Activated T-cell treated with anti-CD3 and anti-CD28 coated beads, Interleukin-2, amount 50 U/mL, for 72 hours (primary cell): ENCODE measurements around the gene STAT1. TPM values are rescaled to one million over a fixed set of nuclear protein-coding genes. Genes with fewer than 3 reads are reported as not detected.

Experiments used
- ATAC-seq, 2 donors: fragments of 150-1000 bp; cut with Tn5 transposase; replicated peaks in 1 of 2; 2 replicates each; pipeline ENCODE4 v1.10.0; 2021; ENCODE audit warnings: moderate library complexity in 2 of 2, mild to moderate bottlenecking in 1 of 2
- DNase-seq, 2 donors: peaks; one replicate each; pipeline ENCODE4 v3.0.0; 2021 to 2022; ENCODE audit warnings: mixed read lengths in 1 of 2
- H3K27ac Mint-ChIP-seq: one replicate; pipeline ENCODE4 v1.8.0; 2022; ENCODE audit warnings: mild to moderate bottlenecking, moderate library complexity, mixed read lengths
- H3K27me3 Mint-ChIP-seq: one replicate; pipeline ENCODE4 v1.8.0; 2022; ENCODE audit warnings: low read depth, mixed read lengths
- H3K36me3 Mint-ChIP-seq, 2 donors: one replicate each; pipeline ENCODE4 v1.8.0; 2022; ENCODE audit warnings: mixed read lengths in 2 of 2, mild to moderate bottlenecking in 1 of 2; ENCODE audit not compliant: insufficient read depth in 2 of 2
- H3K4me1 Mint-ChIP-seq: one replicate; pipeline ENCODE4 v1.8.0; 2022; ENCODE audit warnings: low read depth, mixed read lengths
- H3K4me3 Mint-ChIP-seq, 2 donors: one replicate each; pipeline ENCODE4 v1.8.0; 2022; ENCODE audit warnings: mild to moderate bottlenecking in 2 of 2, mixed read lengths in 2 of 2, moderate library complexity in 2 of 2
- H3K9me3 Mint-ChIP-seq, 2 donors: one replicate each; pipeline ENCODE4 v1.8.0; 2022; ENCODE audit warnings: mixed read lengths in 2 of 2
- total RNA-seq, 2 donors: library from RNA; stranded (reverse); gene quantifications; one replicate each; pipeline ENCODE4 v1.2.3, GENCODE V29; 2022

The STAT1 gene
- total RNA-seq, 2 donors from 2014 or later = 441 to 563 TPM

DNA sequence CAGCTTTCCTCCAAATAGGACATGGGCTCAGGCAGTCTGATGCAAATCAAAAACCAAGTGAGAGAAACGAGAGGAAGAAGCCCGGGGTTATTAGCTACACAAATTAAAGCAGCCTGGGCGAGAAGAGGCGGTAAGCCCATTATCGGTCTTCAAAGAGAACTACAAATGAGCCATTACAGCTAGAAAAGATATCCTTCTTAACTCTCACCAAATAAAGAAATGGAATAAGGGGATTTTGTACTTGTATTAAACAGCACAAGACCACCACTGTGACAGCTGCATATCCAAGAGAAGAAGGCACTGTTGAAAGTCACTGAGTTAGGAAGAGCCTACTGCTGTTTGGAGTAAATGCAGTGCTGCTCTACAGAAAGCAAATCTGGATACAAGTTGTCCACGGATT is 32.6 kb downstream of the STAT1 start:
- peaks cover 87% of the 10 kb centered on the region for H3K4me1 Mint-ChIP-seq
- no peak for ATAC-seq
- peaks cover 47 to 89% of the 10 kb centered on the region in 2 donors for H3K36me3 Mint-ChIP-seq
- H3K27me3 Mint-ChIP-seq = no peaks in the 10 kb centered on the region
- DNase-seq = no peak
- H3K27ac Mint-ChIP-seq = peak overlapping the region; percentile 73
- no peaks in the 10 kb centered on the region for H3K9me3 Mint-ChIP-seq
- no peak overlapping the region for H3K4me3 Mint-ChIP-seq

DNA sequence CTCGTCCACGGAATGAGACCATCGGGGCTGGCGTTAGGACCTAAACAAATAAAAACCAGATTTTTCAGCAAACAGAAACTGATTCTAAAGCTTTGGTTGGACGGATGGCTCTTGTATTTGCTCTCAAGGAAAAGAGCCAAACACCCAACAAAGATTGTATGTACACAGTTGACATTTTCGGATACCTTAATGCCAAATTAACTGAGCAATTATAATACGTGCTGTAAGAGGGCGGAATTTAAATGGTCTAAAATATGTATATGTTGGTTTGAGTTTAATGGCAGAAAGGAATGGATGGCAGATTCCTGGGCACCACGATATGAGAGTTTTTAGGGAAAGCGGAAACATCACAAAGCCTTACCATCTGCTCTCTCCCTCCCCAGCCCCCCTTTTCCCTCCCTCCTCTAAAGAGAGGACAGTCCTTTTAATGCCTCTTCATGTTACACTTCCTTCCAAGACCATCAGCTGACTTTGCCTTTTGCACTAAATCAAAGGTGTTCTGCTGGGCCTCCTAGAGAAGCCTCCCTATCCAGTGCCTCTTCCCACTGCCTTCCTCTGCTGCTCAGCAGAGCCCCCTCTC is 33.3 kb downstream of the STAT1 start:
- DNase-seq = no peak
- no peak overlapping the region for H3K4me3 Mint-ChIP-seq
- H3K27ac Mint-ChIP-seq = peak overlapping the region; percentile 88
- H3K27me3 Mint-ChIP-seq = no peaks in the 10 kb centered on the region
- peaks cover 81% of the 10 kb centered on the region for H3K4me1 Mint-ChIP-seq
- no peak for ATAC-seq
- H3K36me3 Mint-ChIP-seq = peaks cover 46 to 87% of the 10 kb centered on the region in 2 donors
- no peaks in the 10 kb centered on the region for H3K9me3 Mint-ChIP-seq

DNA sequence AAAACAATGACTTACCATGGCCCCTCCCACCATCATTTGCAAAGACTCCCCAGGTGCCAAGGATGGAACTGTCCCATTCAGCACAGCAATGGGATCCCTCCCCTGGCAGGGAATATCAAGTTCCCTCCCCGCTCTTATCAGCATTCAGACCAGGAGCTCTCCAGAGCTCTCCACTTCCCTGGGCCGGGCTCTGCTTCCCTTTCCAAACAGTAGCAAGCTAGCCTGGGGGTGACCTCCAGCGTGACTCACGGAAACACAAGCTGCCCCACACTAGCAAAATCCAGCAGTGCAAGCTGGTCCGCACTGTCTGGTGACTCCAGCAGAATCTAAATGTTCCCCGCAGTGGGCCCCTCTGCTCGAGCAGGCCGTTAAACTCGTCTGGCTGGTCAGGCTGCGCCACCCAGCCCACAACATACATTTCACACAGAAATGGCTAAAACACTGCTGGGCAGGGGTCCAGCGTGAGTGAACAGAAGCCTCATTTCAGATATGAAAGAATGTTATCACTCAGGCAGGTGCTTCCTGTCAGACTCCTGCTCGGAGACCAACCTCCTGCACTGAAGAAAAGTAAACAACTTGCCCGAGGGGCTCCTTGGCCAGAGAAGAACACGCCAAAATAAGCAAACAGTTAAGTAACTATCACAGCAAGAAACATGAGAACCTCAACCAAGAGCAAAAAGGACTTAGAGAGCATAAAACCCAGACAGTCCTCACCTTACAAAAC is 33.9 kb downstream of the STAT1 start:
- peaks cover 46 to 87% of the 10 kb centered on the region in 2 donors for H3K36me3 Mint-ChIP-seq
- ATAC-seq = no peak
- no peak overlapping the region for H3K4me3 Mint-ChIP-seq

DNA sequence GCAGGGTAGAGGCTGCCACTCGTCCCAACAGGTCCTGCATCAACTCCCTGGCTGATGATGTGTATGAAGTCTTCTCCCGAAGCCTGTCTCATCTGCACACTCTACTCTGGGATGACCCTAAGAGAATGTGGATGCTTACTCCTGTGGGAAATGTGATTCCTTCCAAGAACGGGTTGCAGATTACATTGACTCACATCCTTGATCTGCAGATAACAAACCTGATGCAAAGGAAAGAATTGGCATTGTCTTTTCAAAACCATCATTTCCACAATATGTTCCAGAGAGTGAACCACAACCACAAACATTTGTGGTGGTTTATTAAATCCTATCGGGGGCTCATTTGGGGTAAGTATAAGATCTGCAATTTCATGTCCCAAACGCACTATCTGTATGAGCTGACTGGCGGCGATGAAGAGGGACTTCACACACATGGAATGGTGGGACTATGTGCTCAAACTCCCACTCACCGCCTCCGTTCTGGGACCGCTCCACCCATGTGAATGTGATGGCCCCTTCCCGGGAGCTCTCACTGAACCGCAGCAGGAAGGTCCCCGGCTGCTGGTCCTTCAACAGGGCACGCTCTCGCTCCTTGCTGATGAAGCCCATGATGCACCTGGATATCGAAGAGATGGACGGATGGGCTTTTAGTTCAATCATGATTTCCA is 35.5 kb downstream of the STAT1 start:
- H3K36me3 Mint-ChIP-seq = peaks cover 47 to 87% of the 10 kb centered on the region in 2 donors
- peak overlapping the region; percentile 96 for H3K27ac Mint-ChIP-seq
- peaks cover 69% of the 10 kb centered on the region for H3K4me1 Mint-ChIP-seq
- ATAC-seq (no peak), DNase-seq (no peak)
- H3K4me3 Mint-ChIP-seq = no peak overlapping the region
- no peaks in the 10 kb centered on the region for H3K9me3 Mint-ChIP-seq
- H3K27me3 Mint-ChIP-seq = no peaks in the 10 kb centered on the region

More for the DNA sequence above, 33.9 kb downstream of the STAT1 start:
- H3K4me1 Mint-ChIP-seq = peaks cover 75% of the 10 kb centered on the region
- no peaks in the 10 kb centered on the region for H3K27me3 Mint-ChIP-seq
- H3K27ac Mint-ChIP-seq = peak overlapping the region; percentile 88
- H3K9me3 Mint-ChIP-seq = no peaks in the 10 kb centered on the region
- DNase-seq = no peak

DNA sequence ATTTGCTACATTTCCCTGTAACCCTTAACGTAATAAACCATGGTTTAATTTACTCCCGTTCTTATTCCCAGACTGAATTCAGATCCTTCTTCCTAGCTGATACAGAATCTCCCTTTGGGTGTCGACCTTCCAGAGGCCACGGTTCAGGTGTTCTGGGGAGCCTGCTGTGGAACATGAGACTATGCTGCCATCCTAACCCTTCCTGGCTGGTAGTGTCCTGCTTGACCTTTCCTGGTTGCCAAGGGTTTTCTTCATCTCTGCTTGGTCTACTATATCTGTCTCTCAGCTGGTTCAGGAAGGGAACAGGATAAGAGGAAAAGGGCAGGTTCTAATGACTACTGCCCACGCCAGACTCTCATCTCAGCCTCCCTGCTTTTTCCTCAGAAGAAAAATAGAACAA is 36.5 kb downstream of the STAT1 start:
- Mint-ChIP-seq H3K36me3 (peaks cover 41 to 82% of the 10 kb centered on the region in 2 donors), H3K9me3 (no peaks in the 10 kb centered on the region)
- no peak for ATAC-seq

DNA sequence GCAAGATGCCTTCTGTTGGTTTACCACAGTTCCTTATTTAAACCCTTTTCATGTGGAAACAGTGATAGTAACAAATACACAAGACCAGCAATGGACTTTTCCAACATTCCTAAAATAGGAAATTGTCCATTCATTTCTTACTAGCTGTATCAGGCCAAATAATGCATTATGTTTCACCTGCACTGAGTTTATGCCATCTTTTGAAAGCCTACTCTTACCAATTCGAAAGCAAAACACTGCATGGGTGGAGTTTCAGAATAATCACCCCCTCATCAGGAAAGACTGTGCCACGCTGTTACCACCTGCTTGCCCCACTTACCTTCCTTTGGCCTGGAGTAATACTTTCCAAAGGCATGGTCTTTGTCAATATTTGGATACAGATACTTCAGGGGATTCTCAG is 37.5 kb downstream of the STAT1 start:
- peaks cover 38 to 75% of the 10 kb centered on the region in 2 donors for H3K36me3 Mint-ChIP-seq
- peaks cover 53% of the 10 kb centered on the region for H3K4me1 Mint-ChIP-seq
- ATAC-seq (no peak), DNase-seq (no peak)
- H3K9me3 Mint-ChIP-seq = no peaks in the 10 kb centered on the region
- no peak overlapping the region for H3K4me3 Mint-ChIP-seq
- peak overlapping the region; percentile 77 for H3K27ac Mint-ChIP-seq
- no peaks in the 10 kb centered on the region for H3K27me3 Mint-ChIP-seq

More for the DNA sequence above, 36.5 kb downstream of the STAT1 start:
- no peak for DNase-seq
- H3K27me3 Mint-ChIP-seq = no peaks in the 10 kb centered on the region
- peak overlapping the region in 1 of 2 donors; percentile 47 for H3K4me3 Mint-ChIP-seq
- peaks cover 63% of the 10 kb centered on the region for H3K4me1 Mint-ChIP-seq
- peak overlapping the region; percentile 96 for H3K27ac Mint-ChIP-seq

DNA sequence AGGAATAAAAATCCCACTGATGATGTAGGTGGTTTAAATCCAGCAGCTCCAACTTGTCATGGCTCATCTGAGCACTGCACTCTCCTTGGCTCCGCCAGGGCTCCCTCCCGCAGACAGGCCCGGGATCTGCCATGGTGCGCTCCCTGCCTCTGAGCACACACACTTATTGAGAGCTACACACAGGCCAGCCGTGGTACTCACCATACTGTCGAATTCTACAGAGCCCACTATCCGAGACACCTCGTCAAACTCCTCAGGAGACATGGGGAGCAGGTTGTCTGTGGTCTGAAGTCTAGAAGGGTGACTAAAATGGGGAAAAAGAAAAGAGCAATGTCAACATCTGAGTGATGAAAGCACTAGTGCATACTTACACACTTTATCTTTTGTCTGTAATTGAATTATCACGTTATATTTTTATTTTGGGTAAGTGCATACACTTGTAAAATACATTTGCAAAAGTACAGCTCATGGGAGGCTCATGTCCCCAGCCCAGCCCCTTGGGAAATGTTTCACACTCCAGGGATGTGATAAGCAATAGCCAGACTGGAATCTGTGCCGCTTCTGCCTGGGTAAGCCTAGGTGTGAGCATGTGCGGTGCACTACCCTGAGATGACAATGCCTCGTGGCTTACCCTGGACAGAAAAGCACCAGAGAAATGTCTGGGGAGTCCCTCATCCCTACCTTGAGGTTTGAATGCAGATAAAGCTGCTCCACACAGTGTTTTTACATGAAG is 39.2 kb downstream of the STAT1 start:
- Mint-ChIP-seq H3K27me3 (no peaks in the 10 kb centered on the region), H3K9me3 (no peaks in the 10 kb centered on the region), H3K4me1 (peaks cover 49% of the 10 kb centered on the region), H3K27ac (peak overlapping the region; percentile 10), H3K36me3 (peaks cover 37 to 70% of the 10 kb centered on the region in 2 donors), H3K4me3 (no peak overlapping the region)
- peak; percentile 18 to 24 for ATAC-seq
- DNase-seq = no peak

DNA sequence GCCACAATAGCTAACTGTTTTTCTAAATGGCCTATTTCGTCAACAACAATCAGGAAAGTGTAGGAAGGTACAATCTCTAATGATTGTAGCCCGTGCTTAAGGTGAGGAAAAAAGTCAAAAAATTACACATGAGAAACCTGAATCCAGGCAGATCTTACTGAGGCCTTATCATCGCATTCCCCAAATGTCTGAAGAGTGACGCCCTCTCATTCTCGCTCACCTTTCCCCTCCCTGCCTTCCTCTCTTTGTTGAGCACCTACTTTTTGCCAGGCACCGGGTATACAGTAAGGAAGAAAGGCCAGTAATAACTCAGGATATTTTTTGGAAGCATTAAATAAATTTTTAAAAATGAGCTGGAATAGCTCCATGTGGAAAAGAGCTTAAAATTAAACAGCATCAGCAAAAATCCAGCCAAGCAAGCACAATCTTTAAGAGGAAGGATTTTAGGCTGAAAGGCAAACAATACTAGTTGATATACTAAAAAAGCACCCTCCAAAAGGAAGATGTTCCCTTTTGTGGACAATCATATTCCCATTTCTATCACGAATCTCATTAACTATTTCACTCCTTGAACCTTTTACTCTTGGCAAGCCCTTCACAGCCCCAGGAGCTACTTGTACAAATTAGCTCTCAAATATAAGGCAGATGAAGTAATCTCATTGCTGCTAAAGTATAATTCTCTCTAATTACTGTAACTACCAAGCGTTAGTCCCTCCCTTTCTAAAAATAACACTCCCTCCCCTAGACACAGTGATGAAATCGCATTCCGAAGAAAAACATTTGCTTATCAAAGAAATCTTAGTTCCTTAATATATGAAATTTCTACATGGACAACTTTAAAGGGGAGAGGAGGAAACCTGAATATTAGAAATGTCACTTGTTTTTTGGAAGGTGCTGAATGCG is 40.0 kb downstream of the STAT1 start:
- peak overlapping the region; percentile 61 for H3K27ac Mint-ChIP-seq
- no peaks in the 10 kb centered on the region for H3K27me3 Mint-ChIP-seq
- H3K36me3 Mint-ChIP-seq = peaks cover 37 to 71% of the 10 kb centered on the region in 2 donors
- H3K4me1 Mint-ChIP-seq = peaks cover 50% of the 10 kb centered on the region
- DNase-seq = no peak
- no peak overlapping the region for H3K4me3 Mint-ChIP-seq
- no peak for ATAC-seq
- no peaks in the 10 kb centered on the region for H3K9me3 Mint-ChIP-seq

DNA sequence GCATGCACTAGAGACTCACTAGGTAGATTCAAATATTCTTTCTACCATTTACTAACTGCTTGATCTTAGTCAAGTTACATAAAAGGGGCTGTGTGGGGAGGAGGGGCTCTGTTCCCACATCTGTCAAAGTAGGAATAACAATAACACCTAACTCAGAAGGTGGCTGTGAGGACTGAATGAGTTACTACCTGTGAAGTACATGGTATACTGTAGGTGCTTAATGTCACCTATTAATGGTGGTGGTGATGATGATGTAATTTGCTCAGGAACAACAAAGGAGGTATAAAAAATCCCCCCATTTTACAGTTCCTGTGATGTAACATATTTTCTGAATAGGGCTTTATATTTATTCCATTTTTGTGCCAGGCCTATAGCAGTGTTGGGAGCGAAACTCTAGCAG is 40.7 kb downstream of the STAT1 start:
- no peak overlapping the region for H3K4me3 Mint-ChIP-seq
- H3K9me3 Mint-ChIP-seq = no peaks in the 10 kb centered on the region
- peak overlapping the region; percentile 61 for H3K27ac Mint-ChIP-seq
- H3K36me3 Mint-ChIP-seq = peaks cover 32 to 68% of the 10 kb centered on the region in 2 donors
- ATAC-seq (no peak), DNase-seq (no peak)
- H3K27me3 Mint-ChIP-seq = no peaks in the 10 kb centered on the region
- H3K4me1 Mint-ChIP-seq = peaks cover 43% of the 10 kb centered on the region

DNA sequence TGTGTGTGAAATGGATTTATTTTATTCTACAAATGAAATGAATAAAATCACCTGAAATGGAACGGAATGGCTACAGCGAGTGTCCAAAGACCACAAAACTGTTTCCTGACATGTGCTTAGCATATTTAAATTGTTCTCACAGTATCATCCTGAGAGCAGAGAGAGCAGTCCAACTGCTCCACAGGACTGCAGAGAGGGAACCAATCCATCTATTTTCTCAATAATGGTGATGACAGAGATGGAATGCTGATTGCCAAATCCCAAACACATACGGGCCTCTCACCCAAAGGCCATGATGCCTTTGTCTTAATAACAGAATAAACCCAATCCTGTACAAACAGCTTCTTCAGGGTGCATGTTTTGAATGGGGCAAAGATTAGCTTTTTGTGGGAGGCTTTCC is 41.1 kb downstream of the STAT1 start:
- ATAC-seq (no peak), DNase-seq (no peak)
- H3K27me3 Mint-ChIP-seq = no peaks in the 10 kb centered on the region
- H3K4me3 Mint-ChIP-seq = no peak overlapping the region
- H3K36me3 Mint-ChIP-seq = peaks cover 33 to 68% of the 10 kb centered on the region in 2 donors
- no peaks in the 10 kb centered on the region for H3K9me3 Mint-ChIP-seq
- peaks cover 39% of the 10 kb centered on the region for H3K4me1 Mint-ChIP-seq
- H3K27ac Mint-ChIP-seq = no peak overlapping the region

DNA sequence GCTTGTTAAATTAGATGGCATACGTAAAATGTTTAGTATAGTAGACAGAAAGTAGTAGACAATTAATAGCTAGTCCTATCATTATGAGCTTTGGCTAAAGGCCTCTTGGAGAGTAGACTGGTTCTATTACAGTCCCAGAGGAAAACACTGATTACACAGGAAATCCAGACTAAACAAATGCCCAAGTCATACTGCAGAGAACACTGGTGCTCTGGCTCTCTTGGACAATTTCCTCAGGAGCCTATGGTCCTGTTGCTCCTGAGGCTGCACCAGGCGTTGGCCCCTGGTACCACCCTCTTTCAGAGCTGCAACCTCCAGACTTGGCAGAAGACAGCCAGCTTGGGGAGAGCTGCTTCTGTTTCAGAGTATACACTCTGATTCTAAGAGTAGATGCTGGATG is 41.8 kb downstream of the STAT1 start:
- Mint-ChIP-seq H3K4me3 (no peak overlapping the region), H3K27me3 (no peaks in the 10 kb centered on the region), H3K4me1 (peaks cover 34% of the 10 kb centered on the region), H3K27ac (no peak overlapping the region), H3K36me3 (peaks cover 28 to 64% of the 10 kb centered on the region in 2 donors), H3K9me3 (no peaks in the 10 kb centered on the region)
- DNase-seq = no peak
- ATAC-seq = peak in 1 of 2 donors; percentile 18

DNA sequence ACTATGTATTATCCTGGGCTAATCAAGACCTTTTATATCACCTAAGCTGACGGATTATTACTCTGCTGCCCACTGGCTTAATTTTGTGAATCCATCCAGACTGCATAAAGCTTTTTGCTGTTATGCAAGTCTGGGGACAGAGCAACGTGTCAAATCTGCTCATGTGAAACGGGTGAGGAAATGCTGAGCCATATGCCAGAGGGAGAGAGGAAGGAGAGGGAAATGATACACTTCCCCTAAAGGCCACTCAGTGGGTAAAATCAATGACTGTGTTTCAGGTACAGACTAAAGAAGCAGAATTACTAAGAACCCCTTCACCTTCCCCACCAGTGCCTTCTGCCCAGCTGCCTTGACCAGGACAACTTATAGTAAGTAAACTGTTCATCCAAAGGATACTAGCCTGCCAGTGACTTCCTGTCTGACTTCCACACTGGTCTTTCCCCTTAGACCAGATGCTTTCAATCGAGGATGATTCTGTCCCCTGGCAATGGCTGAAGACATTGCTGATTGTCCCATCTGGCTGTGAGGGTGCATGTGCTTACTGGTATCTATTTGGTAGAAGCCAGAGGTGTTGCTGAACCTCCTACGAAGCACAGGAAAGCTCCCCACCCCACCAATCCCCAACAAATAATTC is 43.0 kb downstream of the STAT1 start:
- peaks cover 23 to 62% of the 10 kb centered on the region in 2 donors for H3K36me3 Mint-ChIP-seq
- H3K27me3 Mint-ChIP-seq = no peaks in the 10 kb centered on the region
- peaks cover 30% of the 10 kb centered on the region for H3K4me1 Mint-ChIP-seq
- no peaks in the 10 kb centered on the region for H3K9me3 Mint-ChIP-seq
- H3K27ac Mint-ChIP-seq = peak overlapping the region; percentile 35
- ATAC-seq (peak; percentile 8 to 24), DNase-seq (no peak)
- no peak overlapping the region for H3K4me3 Mint-ChIP-seq
